Naive thymus-derived CD8-positive, alpha-beta T cell (primary cell): ENCODE results near the gene TMEM164. TPM values are rescaled to one million over a fixed set of nuclear protein-coding genes. Genes with fewer than 3 reads are reported as not detected.

Experiments
- ATAC-seq, 2 donors: fragments of 150-1000 bp; cut with Tn5 transposase in 1 of 2; sonication (Bioruptor Pico), chemical (Tn5 transposase) in 1 of 2; 1 replicate in 1 of 2; 2 replicates in 1 of 2; pipeline ENCODE4 v1.10.0; 2021; ENCODE audit warnings: mild to moderate bottlenecking in 2 of 2, moderate library complexity in 2 of 2
- POLR2A ChIA-PET: fragments of 350-600 bp; sonication (Branson Sonifier 250); formaldehyde crosslinking; loops from one replicate; lab custom pipeline; 2021; ENCODE audit warnings: antibody characterized with exemption; lab: Charles Lee
- DNase-seq, 10 donors: peaks; one replicate each; pipeline versions ENCODE4 v3.0.0 to v3.0.0-alpha.2; 2020 to 2022
- H3K27ac Mint-ChIP-seq, 10 donors: one replicate each; pipeline ENCODE4 v1.8.0; 2020 to 2022; ENCODE audit warnings: mild to moderate bottlenecking in 10 of 10, mixed read lengths in 10 of 10, moderate library complexity in 4 of 10, inconsistent platforms in 1 of 10
- H3K27me3 Mint-ChIP-seq, 5 donors: one replicate each; pipeline ENCODE4 v1.8.0; 2021 to 2022; ENCODE audit warnings: mixed read lengths in 5 of 5
- H3K36me3 Mint-ChIP-seq, 3 donors: one replicate each; pipeline ENCODE4 v1.8.0; 2020 to 2022; ENCODE audit warnings: mixed read lengths in 3 of 3, mild to moderate bottlenecking in 2 of 3, inconsistent platforms in 1 of 3
- H3K4me1 Mint-ChIP-seq, 4 donors: one replicate each; pipeline ENCODE4 v1.8.0; 2021 to 2022; ENCODE audit warnings: mixed read lengths in 4 of 4
- H3K4me3 Mint-ChIP-seq, 10 donors: one replicate each; pipeline ENCODE4 v1.8.0; 2020 to 2022; ENCODE audit warnings: mild to moderate bottlenecking in 10 of 10, mixed read lengths in 10 of 10, moderate library complexity in 6 of 10, inconsistent platforms in 1 of 10
- H3K9me3 Mint-ChIP-seq, 9 donors: one replicate each; pipeline ENCODE4 v1.8.0; 2020 to 2022; ENCODE audit warnings: mixed read lengths in 9 of 9, mild to moderate bottlenecking in 3 of 9, inconsistent platforms in 1 of 9, moderate library complexity in 1 of 9
- polyA plus RNA-seq, 3 donors: library from polyadenylated mRNA; unstranded; fragments of 300-500 nt; fragmentation: Illumina TruSeq; gene quantifications; one replicate each; pipeline ENCODE4 v1.2.3, GENCODE V29; 2021
- total RNA-seq, 8 experiments: library from RNA in 2 of 8; stranded (reverse) in 2 of 8; gene quantifications; one replicate each; pipeline ENCODE4 v1.2.3 and lab custom pipeline; 2021 to 2026

The TMEM164 gene
- total and polyA plus RNA-seq, 5 experiments from 2014 or later = 0.66 to 18.3 (median 1.4) TPM

DNA sequence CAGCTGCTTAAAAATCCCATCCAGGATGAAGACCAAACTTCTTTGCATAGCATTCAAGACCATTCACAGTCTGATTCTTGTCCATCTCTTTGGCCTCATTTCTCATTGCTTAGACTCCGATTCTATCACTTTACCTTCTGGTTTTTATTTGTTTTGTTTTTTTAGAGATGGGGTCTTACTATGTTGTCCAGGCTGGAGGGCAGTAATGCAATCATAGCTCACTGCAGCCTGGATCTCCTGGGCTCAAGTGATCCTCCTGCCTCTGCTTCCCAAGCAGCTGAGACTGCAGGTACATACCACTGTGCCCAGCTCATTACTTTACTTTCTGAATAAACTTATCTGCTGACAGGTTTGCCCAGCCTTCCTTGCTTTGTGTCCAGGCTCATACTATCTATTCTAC, 152.8 kb downstream of the TMEM164 start:
- Mint-ChIP-seq H3K4me1 (peaks cover 7 to 16% (median 12%) of the 10 kb centered on the region in 4 donors), H3K4me3 (no peak overlapping the region), H3K9me3 (no peaks in the 10 kb centered on the region), H3K27me3 (no peaks in the 10 kb centered on the region), H3K27ac (no peak overlapping the region), H3K36me3 (peaks cover 0 to 13% (median 0%) of the 10 kb centered on the region in 3 donors)
- ATAC-seq (no peak), DNase-seq (no peak)
- POLR2A ChIA-PET = no interaction called here

DNA sequence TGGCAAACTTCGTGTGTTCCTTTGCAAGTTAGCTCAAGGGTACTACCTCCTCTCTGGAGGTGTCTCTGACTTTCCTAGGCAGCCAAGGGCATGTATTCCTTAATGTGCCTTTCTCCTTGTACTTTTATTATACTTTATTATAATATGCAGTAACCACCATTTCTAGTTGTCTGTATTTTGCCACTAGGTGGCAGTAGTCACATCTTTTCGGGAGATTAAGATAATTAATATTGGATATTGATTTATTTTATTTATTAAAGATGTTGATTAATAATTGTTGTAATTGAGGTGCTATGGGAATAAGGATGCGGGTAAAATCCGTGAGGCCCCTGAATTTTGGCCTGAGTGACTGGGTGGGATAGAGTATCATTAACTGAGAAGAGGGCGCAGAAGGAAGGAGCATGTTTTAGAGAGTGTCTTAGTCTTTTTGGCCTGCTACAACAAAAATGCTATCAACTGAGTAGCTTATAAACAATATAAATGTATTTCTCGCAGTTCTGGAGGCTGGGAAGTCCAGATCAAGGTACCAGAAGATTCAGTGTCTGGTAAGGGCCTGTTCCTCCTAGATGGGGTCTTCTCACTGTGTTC, 153.3 kb downstream of the TMEM164 start:
- Mint-ChIP-seq H3K9me3 (no peaks in the 10 kb centered on the region), H3K4me1 (peaks cover 7 to 16% (median 12%) of the 10 kb centered on the region in 4 donors), H3K27me3 (no peaks in the 10 kb centered on the region), H3K4me3 (no peak overlapping the region), H3K36me3 (peaks cover 0 to 13% (median 0%) of the 10 kb centered on the region in 3 donors), H3K27ac (no peak overlapping the region)
- peak in 3 of 10 donors; percentile 1 to 25 (median 24) for DNase-seq
- POLR2A ChIA-PET = no interaction called here
- ATAC-seq = no peak

DNA sequence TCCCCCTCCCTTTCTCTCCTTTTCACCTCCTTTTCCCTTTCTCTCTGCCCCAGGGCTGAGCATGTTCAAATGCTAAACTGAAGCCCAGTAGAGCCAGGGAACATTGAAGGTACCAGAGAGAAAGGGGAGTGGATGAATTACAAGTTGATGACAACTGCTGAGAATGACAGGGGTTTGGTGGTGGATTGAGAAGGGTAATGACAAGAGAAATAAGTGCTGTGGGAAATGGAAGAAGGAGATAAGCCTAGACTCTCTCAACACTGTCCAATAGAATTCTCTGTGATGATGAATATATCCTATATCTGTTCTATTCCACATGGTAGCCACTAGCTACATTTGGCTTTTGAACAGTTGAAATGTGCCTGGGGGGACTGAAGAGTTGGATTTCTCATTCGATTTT, 154.5 kb downstream of the TMEM164 start:
- Mint-ChIP-seq H3K27ac (peak overlapping the region in 1 of 10 donors; percentile 43), H3K36me3 (peaks cover 0 to 13% (median 0%) of the 10 kb centered on the region in 3 donors), H3K9me3 (no peaks in the 10 kb centered on the region), H3K4me3 (no peak overlapping the region), H3K4me1 (peaks cover 7 to 16% (median 12%) of the 10 kb centered on the region in 4 donors), H3K27me3 (no peaks in the 10 kb centered on the region)
- POLR2A ChIA-PET = no interaction called here
- DNase-seq (no peak), ATAC-seq (no peak)

- Mint-ChIP-seq H3K9me3 (no peaks in the 10 kb centered on the region), H3K36me3 (peaks cover 0 to 6% (median 0%) of the 10 kb centered on the region in 3 donors), H3K4me1 (peaks cover 7 to 16% (median 12%) of the 10 kb centered on the region in 4 donors), H3K27ac (peak overlapping the region in 5 of 10 donors; percentile 10 to 79 (median 51)), H3K4me3 (no peak overlapping the region), H3K27me3 (no peaks in the 10 kb centered on the region)
- POLR2A ChIA-PET = no interaction called here
- no peak for ATAC-seq
- no peak for DNase-seq
These were observed 156.3 kb downstream of the TMEM164 start for GRCh38 chrX:110159235-110159634.

- no peak overlapping the region for H3K4me3 Mint-ChIP-seq
- ATAC-seq (no peak), DNase-seq (no peak)
- H3K9me3 Mint-ChIP-seq = no peaks in the 10 kb centered on the region
- peaks cover 0 to 6% (median 0%) of the 10 kb centered on the region in 3 donors for H3K36me3 Mint-ChIP-seq
- POLR2A ChIA-PET = no interaction called here
- peak overlapping the region in 2 of 10 donors; percentile 36 to 79 for H3K27ac Mint-ChIP-seq
- peaks cover 7 to 16% (median 12%) of the 10 kb centered on the region in 4 donors for H3K4me1 Mint-ChIP-seq
- H3K27me3 Mint-ChIP-seq = no peaks in the 10 kb centered on the region
These were observed 157.0 kb downstream of the TMEM164 start for GRCh38 chrX:110159865-110160264.

- DNase-seq (no peak), ATAC-seq (no peak)
- Mint-ChIP-seq H3K4me1 (peaks cover 7 to 13% (median 10%) of the 10 kb centered on the region in 4 donors), H3K4me3 (no peak overlapping the region), H3K27ac (no peak overlapping the region), H3K9me3 (no peaks in the 10 kb centered on the region), H3K36me3 (no peaks in the 10 kb centered on the region), H3K27me3 (no peaks in the 10 kb centered on the region)
- POLR2A ChIA-PET = no interaction called here
These were observed 158.4 kb downstream of the TMEM164 start for GRCh38 chrX:110161361-110161686.

DNA sequence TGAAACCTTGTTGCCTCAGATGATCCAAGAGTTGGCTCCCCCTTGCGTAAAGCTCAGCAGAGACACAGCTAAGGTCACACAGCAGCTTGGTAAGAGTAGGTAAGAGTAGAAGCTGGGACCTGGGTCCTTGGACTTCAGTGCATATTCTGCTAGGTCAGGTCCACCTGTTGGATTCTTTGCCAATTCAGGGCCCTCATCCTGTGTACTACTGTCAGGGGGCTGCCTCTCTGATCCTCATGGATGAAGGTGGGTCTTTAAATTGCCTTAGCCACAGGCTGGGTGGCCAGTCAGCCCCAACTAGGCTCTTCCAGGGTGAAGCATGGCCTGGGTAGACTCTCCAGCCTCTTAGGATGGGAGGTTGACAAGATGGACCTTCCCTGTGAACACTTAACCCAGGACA, 159.2 kb downstream of the TMEM164 start:
- H3K9me3 Mint-ChIP-seq = no peaks in the 10 kb centered on the region
- H3K4me3 Mint-ChIP-seq = no peak overlapping the region
- H3K4me1 Mint-ChIP-seq = peaks cover 7 to 13% (median 10%) of the 10 kb centered on the region in 4 donors
- no peaks in the 10 kb centered on the region for H3K27me3 Mint-ChIP-seq
- no peak for ATAC-seq
- POLR2A ChIA-PET = no interaction called here
- H3K36me3 Mint-ChIP-seq = no peaks in the 10 kb centered on the region
- H3K27ac Mint-ChIP-seq = no peak overlapping the region
- no peak for DNase-seq

GRCh38 chrX:110162867-110163266, 160.0 kb downstream of the TMEM164 start:
- Mint-ChIP-seq H3K4me1 (peaks cover 7 to 12% (median 8%) of the 10 kb centered on the region in 4 donors), H3K36me3 (no peaks in the 10 kb centered on the region), H3K9me3 (no peaks in the 10 kb centered on the region), H3K4me3 (no peak overlapping the region), H3K27ac (no peak overlapping the region), H3K27me3 (no peaks in the 10 kb centered on the region)
- POLR2A ChIA-PET = no interaction called here
- no peak for DNase-seq
- ATAC-seq = no peak

- no peak for ATAC-seq
- no peak overlapping the region for H3K4me3 Mint-ChIP-seq
These were observed 160.6 kb downstream of the TMEM164 start for GRCh38 chrX:110163488-110163887.

GRCh38 chrX:110167952-110168451, 165.1 kb downstream of the TMEM164 start:
- DNase-seq (peak in 9 of 10 donors; percentile 10 to 67 (median 32)), ATAC-seq (peak; percentile 39 to 44)
- Mint-ChIP-seq H3K4me1 (peaks cover 0 to 6% (median 2%) of the 10 kb centered on the region in 4 donors), H3K27ac (no peak overlapping the region), H3K9me3 (no peaks in the 10 kb centered on the region), H3K36me3 (peaks cover 0 to 13% (median 2%) of the 10 kb centered on the region in 3 donors), H3K27me3 (no peaks in the 10 kb centered on the region), H3K4me3 (no peak overlapping the region)
- POLR2A ChIA-PET = no interaction called here

More at GRCh38 chrX:110163488-110163887, 160.6 kb downstream of the TMEM164 start:
- no peaks in the 10 kb centered on the region for H3K36me3 Mint-ChIP-seq
- H3K4me1 Mint-ChIP-seq = peaks cover 7 to 12% (median 8%) of the 10 kb centered on the region in 4 donors
- H3K27ac Mint-ChIP-seq = no peak overlapping the region
- H3K27me3 Mint-ChIP-seq = no peaks in the 10 kb centered on the region
- DNase-seq = no peak
- no peaks in the 10 kb centered on the region for H3K9me3 Mint-ChIP-seq
- POLR2A ChIA-PET = no interaction called here

GRCh38 chrX:110168585-110168984, 165.7 kb downstream of the TMEM164 start:
- no peak for ATAC-seq
- H3K9me3 Mint-ChIP-seq = no peaks in the 10 kb centered on the region
- H3K27me3 Mint-ChIP-seq = no peaks in the 10 kb centered on the region
- no peak for DNase-seq
- peak overlapping the region in 2 of 10 donors; percentile 55 to 64 for H3K27ac Mint-ChIP-seq
- H3K4me3 Mint-ChIP-seq = no peak overlapping the region
- peaks cover 0 to 6% (median 2%) of the 10 kb centered on the region in 4 donors for H3K4me1 Mint-ChIP-seq
- peaks cover 0 to 19% (median 5%) of the 10 kb centered on the region in 3 donors for H3K36me3 Mint-ChIP-seq
- POLR2A ChIA-PET = no interaction called here

GRCh38 chrX:110170029-110170428, 167.1 kb downstream of the TMEM164 start:
- H3K4me1 Mint-ChIP-seq = peaks cover 0 to 6% (median 3%) of the 10 kb centered on the region in 4 donors
- DNase-seq (no peak), ATAC-seq (no peak)
- no peaks in the 10 kb centered on the region for H3K9me3 Mint-ChIP-seq
- POLR2A ChIA-PET = no interaction called here
- peaks cover 0 to 23% (median 6%) of the 10 kb centered on the region in 3 donors for H3K36me3 Mint-ChIP-seq
- H3K4me3 Mint-ChIP-seq = no peak overlapping the region
- H3K27me3 Mint-ChIP-seq = no peaks in the 10 kb centered on the region
- H3K27ac Mint-ChIP-seq = no peak overlapping the region

GRCh38 chrX:110171442-110171841, 168.5 kb downstream of the TMEM164 start:
- H3K4me3 Mint-ChIP-seq = no peak overlapping the region
- POLR2A ChIA-PET = no interaction called here
- peaks cover 0 to 26% (median 6%) of the 10 kb centered on the region in 3 donors for H3K36me3 Mint-ChIP-seq
- DNase-seq (no peak), ATAC-seq (no peak)
- H3K27ac Mint-ChIP-seq = no peak overlapping the region
- H3K27me3 Mint-ChIP-seq = no peaks in the 10 kb centered on the region
- H3K4me1 Mint-ChIP-seq = peaks cover 0 to 6% (median 3%) of the 10 kb centered on the region in 4 donors
- no peaks in the 10 kb centered on the region for H3K9me3 Mint-ChIP-seq
